ENCODE results near the gene PPP1R16B. TPM values are rescaled to one million over a fixed set of nuclear protein-coding genes. Genes with fewer than 3 reads are reported as not detected.
"Not testable (repeated sequence)": the region's sequence is repeated elsewhere in the genome, so short reads cannot be mapped to it uniquely, and the experiment has no call there.

Gene PPP1R16B
- polyA plus RNA-seq, 6 donors from 2014 or later: 22.1 to 54.6 (median 38.4) TPM

DNA sequence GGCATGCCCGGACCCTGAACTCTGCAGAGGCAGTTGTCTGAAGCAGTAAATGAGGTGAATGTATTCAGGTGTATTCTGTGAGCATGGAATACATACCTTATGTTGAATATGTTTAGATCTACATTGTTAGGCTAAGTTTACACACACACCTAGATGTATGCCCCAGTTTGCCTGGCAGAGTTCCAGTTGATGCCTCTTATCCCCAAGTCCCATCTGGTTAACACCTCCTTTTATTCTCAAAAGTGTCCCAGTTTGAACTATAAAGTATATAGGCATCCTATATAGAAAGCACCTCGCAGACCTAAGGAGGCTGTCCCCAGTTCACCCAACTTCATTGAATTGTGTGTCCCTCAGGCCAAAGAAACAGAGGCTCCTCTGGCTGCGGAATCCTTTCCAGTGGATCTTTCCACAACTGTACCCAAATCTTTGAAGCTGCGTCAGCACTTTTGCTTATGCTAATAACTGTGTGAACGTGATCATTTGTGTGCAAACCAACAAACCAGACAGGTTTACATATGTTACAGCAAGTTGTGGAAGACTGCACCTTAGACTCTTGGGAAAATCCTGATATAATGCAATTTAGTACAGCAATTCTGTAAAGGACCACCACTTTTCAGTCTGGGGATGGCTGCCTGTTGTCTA lies 151.9 kb downstream of the PPP1R16B start:
- no peak overlapping the region for H3K4me3 Mint-ChIP-seq
- H3K9me3 Mint-ChIP-seq: peaks cover 0 to 6% (median 0%) of the 10 kb centered on the region in 7 donors
- peaks cover 9 to 12% (median 10%) of the 10 kb centered on the region in 3 donors for H3K4me1 Mint-ChIP-seq
- ATAC-seq (ENCODE audit: low read depth in 2 of 2): no peak
- no peak for DNase-seq
- H3K36me3 Mint-ChIP-seq: no peaks in the 10 kb centered on the region
- H3K27ac Mint-ChIP-seq: no peak overlapping the region
- no peaks in the 10 kb centered on the region for H3K27me3 Mint-ChIP-seq

DNA sequence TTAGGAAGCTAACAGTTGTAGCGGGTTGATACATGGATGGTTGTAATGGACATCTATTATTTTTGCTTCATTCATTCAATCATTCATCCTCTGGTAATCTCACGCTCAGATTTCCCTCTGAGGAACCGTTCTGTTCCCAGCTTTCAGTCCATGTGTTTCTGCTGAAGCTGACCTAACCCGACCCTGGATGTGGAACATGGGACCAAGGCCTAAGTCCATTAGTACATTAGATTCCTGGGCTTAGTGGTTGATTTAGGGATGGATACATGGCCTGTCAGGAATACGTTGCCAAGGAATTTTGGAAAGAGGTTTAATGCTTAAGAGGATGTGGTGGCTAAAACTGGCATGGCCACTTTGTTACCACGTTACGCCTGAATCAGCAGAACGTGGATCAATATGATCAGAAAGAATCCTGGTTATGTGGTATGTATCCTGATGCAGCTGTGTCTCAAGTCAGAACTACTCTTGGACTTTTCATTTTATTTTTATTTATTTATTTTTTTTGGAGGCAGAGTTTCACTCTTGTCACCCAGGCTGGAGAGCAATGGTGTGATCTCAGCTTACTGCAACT lies 152.5 kb downstream of the PPP1R16B start:
- ATAC-seq (ENCODE audit: low read depth in 2 of 2) (no peak), DNase-seq (no peak)
- H3K27me3 Mint-ChIP-seq: no peaks in the 10 kb centered on the region
- no peak overlapping the region for H3K27ac Mint-ChIP-seq
- H3K4me1 Mint-ChIP-seq: peaks cover 14 to 18% (median 16%) of the 10 kb centered on the region in 3 donors
- H3K4me3 Mint-ChIP-seq: no peak overlapping the region
- no peaks in the 10 kb centered on the region for H3K36me3 Mint-ChIP-seq
- H3K9me3 Mint-ChIP-seq: peaks cover 0 to 6% (median 0%) of the 10 kb centered on the region in 7 donors

DNA sequence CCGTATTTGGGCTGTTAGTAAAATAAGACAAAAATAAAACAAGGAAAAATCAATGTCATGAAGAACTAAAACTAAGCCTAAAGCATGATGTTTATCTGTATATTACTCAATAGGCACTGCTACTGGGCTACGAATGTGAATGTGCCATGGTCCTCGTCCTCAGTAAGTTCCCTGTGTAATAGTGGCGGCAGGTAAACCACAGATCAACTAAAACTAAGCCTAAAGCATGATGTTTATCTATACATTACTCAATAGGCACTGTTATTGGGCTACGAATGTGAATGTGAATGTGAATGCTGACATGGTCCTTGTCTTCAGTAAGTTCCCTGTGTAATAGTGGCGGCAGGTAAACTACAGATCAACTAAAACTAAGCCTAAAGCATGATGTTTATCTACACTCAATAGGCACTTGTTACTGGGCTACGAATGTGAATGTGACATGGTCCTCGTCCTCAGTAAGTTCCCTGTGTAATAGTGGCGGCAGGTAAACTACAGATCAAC lies 154.7 kb downstream of the PPP1R16B start:
- not testable (repeated sequence) for H3K27ac Mint-ChIP-seq; H3K27me3 Mint-ChIP-seq; H3K36me3 Mint-ChIP-seq; ATAC-seq (ENCODE audit: low read depth in 2 of 2); DNase-seq; H3K9me3 Mint-ChIP-seq
- peaks cover 16 to 24% (median 17%) of the 10 kb centered on the region in 3 donors for H3K4me1 Mint-ChIP-seq
- peak overlapping the region in 1 of 8 donors; percentile 91 for H3K4me3 Mint-ChIP-seq

DNA sequence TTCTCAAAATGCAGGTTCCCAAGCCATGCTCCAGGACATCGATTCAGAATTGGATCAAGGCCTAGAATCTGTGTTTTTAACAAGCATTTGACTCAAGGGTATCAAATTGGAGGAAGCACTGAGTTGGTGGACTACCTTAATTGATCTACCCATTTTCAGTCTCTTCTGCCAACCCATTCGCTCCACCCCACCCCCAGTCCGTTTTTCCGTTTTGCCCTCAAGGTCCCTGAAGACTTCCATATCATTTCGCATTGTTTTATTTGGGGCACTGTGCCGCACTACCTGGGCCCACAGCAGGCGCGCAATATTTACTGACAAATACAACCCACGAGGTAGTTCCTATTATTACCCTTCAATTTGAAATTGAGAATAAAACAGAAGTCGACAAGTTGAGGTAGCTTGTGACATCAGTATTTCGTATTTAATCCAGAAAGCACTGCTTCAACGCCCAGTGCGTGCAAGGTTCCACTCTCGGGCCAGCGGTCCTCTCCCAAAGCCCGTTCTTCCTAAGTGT lies 156.1 kb downstream of the PPP1R16B start:
- H3K9me3 Mint-ChIP-seq: peaks cover 0 to 6% (median 0%) of the 10 kb centered on the region in 7 donors
- no peak for DNase-seq

DNA sequence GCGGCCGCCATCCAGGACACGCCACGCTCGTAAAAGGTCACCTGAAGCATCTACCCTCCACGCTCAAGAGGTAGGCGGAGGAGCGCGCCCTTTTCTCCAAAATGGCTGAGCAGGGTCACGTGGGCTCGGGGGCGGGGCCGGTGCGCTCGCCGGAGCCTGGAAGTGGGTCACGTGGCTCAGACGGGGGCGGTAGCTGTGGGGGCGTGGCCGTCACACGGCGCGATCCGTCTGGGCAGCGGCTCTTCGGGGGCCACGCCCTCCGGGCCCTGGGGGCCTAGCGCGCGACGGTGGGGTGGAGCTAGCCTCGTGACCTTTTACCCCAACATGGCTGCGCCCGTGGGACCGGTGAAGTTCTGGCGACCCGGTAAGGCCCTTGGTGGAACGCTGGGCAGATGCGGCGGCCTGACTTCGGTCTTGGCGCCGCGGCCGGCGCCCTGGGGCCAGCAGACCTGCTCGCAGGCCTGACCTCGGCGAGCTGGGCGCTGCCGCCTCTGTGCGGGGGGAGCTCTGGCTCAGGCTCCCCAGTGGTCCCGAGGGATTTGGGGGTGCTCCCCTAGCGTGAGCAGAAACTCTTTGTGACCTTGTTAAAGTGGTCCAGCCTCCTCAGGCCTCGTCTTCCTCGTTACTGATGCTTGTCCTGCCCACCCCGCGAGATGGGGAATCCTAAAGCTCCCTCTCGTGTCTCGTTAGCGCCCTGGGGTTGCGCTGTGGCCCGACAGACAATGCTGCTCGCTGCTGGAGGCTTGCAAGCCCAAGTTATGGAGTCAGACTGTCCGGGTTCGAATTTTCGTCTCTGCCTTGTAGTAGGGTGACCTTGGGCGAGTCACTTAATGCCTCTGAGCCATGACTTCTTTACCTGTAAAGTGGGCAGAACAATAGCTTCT lies 156.8 kb downstream of the PPP1R16B start, which contains the start of gene DHX35:
Gene DHX35, plus strand, starts transcription at position 301 of the 884 bp plus-strand sequence. Its CDS starts 24 bp downstream, at position 325.
- H3K27me3 Mint-ChIP-seq: no peaks in the 10 kb centered on the region
- peak; percentile 99 for DNase-seq
- peak; percentile 92 to 93 for ATAC-seq (ENCODE audit: low read depth in 2 of 2)
- peak within 1 kb of the TSS; percentile 96 to 99 (median 98) for H3K27ac Mint-ChIP-seq
- H3K36me3 Mint-ChIP-seq: peaks cover 4 to 8% of the 10 kb centered on the region in 2 donors
- peak within 1 kb of the TSS; percentile 91 to 99 (median 96) for H3K4me3 Mint-ChIP-seq
- peaks cover 0 to 6% (median 0%) of the 10 kb centered on the region in 7 donors for H3K9me3 Mint-ChIP-seq
- peaks cover 16 to 24% (median 17%) of the 10 kb centered on the region in 3 donors for H3K4me1 Mint-ChIP-seq

More for the DNA sequence above, 156.1 kb downstream of the PPP1R16B start:
- Mint-ChIP-seq H3K4me3 (peak overlapping the region; percentile 91 to 99 (median 96)), H3K27me3 (no peaks in the 10 kb centered on the region), H3K27ac (peak overlapping the region; percentile 96 to 99 (median 98)), H3K4me1 (peaks cover 16 to 24% (median 17%) of the 10 kb centered on the region in 3 donors), H3K36me3 (peaks cover 4 to 8% of the 10 kb centered on the region in 2 donors)
- peak; percentile 0 to 2 for ATAC-seq (ENCODE audit: low read depth in 2 of 2)

DNA sequence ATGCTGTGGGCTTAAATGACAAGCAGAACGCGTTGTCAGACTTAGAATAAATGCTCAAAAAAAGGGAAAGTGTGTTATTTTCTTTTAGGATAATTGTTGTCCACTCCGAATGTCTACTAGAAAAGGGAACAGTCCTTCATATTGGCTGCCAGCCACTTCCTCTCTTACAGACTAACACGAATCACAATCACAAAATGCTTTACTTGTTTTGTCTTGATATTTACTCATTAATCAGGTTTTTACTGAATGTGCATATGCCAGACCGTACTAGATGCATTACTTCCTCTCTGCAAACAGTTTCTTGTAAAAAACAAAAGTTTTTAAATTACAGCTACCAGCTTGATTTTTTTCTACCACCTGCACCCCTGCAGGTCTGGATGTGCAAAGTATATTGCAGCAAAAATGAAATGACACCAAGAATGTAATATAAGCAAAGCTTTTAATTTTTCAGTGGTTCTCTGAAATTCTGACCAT lies 157.5 kb downstream of the PPP1R16B start:
- H3K4me1 Mint-ChIP-seq: peaks cover 16 to 24% (median 17%) of the 10 kb centered on the region in 3 donors
- H3K9me3 Mint-ChIP-seq: peaks cover 0 to 6% (median 0%) of the 10 kb centered on the region in 7 donors
- H3K36me3 Mint-ChIP-seq: peaks cover 4 to 8% of the 10 kb centered on the region in 2 donors
- DNase-seq (no peak), ATAC-seq (ENCODE audit: low read depth in 2 of 2) (no peak)
- H3K27ac Mint-ChIP-seq: peak overlapping the region; percentile 93 to 98 (median 96)
- peak overlapping the region; percentile 91 to 99 (median 96) for H3K4me3 Mint-ChIP-seq
- H3K27me3 Mint-ChIP-seq: no peaks in the 10 kb centered on the region

DNA sequence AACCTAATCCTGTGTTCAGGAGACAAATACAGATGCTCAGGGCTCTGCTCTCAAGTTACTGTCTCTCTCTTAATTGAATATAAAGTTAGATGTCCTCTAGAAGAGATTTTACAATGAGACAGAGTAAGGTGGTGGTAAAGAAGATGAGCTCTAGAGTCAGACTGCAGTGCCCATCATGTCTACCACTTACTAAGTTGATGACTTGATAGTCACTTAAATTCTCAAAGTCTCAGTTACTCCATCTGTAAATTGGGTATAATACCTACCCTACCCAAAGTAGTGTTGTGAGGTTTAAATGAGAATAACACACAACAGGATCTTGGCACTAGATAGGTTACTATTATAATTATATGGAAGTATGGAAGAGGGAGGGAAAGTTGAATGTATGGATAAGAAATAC lies 158.2 kb downstream of the PPP1R16B start:
- Mint-ChIP-seq H3K9me3 (peaks cover 0 to 6% (median 0%) of the 10 kb centered on the region in 7 donors), H3K27me3 (no peaks in the 10 kb centered on the region), H3K4me1 (peaks cover 16 to 24% (median 17%) of the 10 kb centered on the region in 3 donors), H3K36me3 (peaks cover 4 to 8% of the 10 kb centered on the region in 2 donors), H3K4me3 (peak overlapping the region in 2 of 8 donors; percentile 4 to 91), H3K27ac (no peak overlapping the region)
- DNase-seq: no peak
- no peak for ATAC-seq (ENCODE audit: low read depth in 2 of 2)

DNA sequence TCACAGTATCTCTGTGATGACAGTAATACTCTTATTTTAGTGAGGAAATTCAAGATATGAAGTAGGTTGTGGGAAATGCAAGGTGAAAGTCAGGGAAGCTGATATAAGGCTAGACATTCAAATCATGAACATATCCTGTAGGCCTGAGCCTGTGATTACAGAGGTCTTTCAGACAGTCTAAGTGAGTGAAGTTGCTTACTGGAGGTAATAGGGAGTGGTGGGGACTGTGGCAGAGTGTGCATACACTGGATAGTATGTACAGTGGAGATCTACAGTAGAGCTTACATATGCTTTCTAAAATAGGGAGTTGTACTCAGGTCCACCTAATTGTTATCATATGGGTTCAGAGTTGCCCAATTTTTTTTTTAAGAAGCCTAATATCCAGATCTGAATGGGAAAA lies 159.8 kb downstream of the PPP1R16B start:
- no peaks in the 10 kb centered on the region for H3K27me3 Mint-ChIP-seq
- H3K27ac Mint-ChIP-seq: no peak overlapping the region

DNA sequence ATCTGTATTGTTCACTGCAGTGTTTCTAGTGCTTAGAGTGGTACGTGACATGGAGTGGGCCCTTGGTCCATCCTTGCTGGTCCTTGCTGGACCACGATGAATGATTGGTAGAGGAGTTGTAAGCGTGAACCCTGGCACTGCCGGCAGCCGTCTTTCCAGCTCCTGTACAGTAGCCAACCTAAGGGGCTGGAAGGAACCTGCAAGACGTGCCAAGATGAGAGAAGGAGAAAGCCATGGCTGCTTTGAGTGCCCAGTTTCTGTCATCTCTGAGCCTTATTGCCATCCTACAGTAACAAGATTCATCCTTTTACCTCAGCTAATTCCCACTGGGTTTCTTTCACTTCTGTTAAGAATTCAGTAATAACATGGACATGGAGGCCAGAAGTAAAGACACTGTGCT lies 162.6 kb downstream of the PPP1R16B start:
- Mint-ChIP-seq H3K27me3 (no peaks in the 10 kb centered on the region), H3K4me3 (no peak overlapping the region), H3K27ac (no peak overlapping the region), H3K4me1 (peaks cover 4 to 15% (median 4%) of the 10 kb centered on the region in 3 donors), H3K36me3 (peaks cover 8 to 23% of the 10 kb centered on the region in 2 donors), H3K9me3 (no peaks in the 10 kb centered on the region)
- DNase-seq: no peak
- no peak for ATAC-seq (ENCODE audit: low read depth in 2 of 2)

More for the DNA sequence above, 159.8 kb downstream of the PPP1R16B start:
- H3K4me1 Mint-ChIP-seq: peaks cover 16 to 24% (median 17%) of the 10 kb centered on the region in 3 donors
- H3K36me3 Mint-ChIP-seq: peaks cover 4 to 10% of the 10 kb centered on the region in 2 donors
- H3K4me3 Mint-ChIP-seq: peak overlapping the region in 1 of 8 donors; percentile 91
- ATAC-seq (ENCODE audit: low read depth in 2 of 2) (no peak), DNase-seq (no peak)
- peaks cover 0 to 6% (median 0%) of the 10 kb centered on the region in 7 donors for H3K9me3 Mint-ChIP-seq

DNA sequence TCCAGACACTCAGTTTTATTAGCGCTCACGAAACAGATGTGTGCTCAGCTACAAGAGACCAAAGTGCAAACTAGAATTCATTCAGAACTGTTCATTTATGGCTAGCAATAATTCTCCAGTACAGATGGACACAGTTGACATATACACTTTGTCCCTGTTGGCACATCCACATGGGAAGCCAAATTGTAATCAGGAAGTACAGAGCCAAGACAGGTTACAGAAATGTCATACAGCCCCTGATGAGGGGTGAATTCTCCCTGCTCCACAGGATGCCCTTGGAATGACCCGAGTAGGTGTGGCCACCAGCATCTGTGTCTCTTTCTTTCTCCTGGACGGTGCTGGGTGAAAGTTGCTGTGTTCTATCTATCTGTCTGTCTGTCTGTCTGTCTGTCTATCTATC lies 164.2 kb downstream of the PPP1R16B start:
- no peaks in the 10 kb centered on the region for H3K9me3 Mint-ChIP-seq
- DNase-seq: no peak
- H3K4me3 Mint-ChIP-seq: no peak overlapping the region
- H3K27me3 Mint-ChIP-seq: no peaks in the 10 kb centered on the region
- peaks cover 13 to 29% of the 10 kb centered on the region in 2 donors for H3K36me3 Mint-ChIP-seq
- no peak for ATAC-seq (ENCODE audit: low read depth in 2 of 2)
- H3K27ac Mint-ChIP-seq: no peak overlapping the region
- H3K4me1 Mint-ChIP-seq: peaks cover 3 to 11% (median 4%) of the 10 kb centered on the region in 3 donors

DNA sequence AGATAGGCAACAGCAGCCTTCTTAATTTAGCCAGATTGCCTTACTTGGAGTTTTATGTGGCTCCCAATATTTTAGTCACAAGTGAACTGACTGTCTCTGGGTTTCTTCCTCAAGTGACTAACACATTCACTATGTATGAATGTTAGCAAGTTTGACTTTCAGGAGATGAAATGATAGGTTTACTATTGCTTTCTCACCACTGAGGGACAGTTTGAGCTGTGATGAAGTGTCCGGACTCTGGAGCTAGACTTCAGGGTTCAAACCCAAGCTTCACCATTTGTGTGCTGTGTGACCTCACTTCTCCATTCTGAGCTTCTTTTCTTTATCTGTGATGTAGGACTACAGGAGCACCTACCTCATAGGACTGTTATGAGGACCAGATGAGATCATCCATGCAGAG lies 164.8 kb downstream of the PPP1R16B start:
- Mint-ChIP-seq H3K4me3 (no peak overlapping the region), H3K27me3 (no peaks in the 10 kb centered on the region), H3K9me3 (no peaks in the 10 kb centered on the region), H3K4me1 (peaks cover 3 to 11% (median 4%) of the 10 kb centered on the region in 3 donors), H3K36me3 (peaks cover 13 to 28% of the 10 kb centered on the region in 2 donors), H3K27ac (no peak overlapping the region)
- DNase-seq (no peak), ATAC-seq (ENCODE audit: low read depth in 2 of 2) (no peak)
